HepG2 (cell line): ENCODE measurements around the gene LRRC3C. TPM values are rescaled to one million over a fixed set of nuclear protein-coding genes. Genes with fewer than 3 reads are reported as not detected.

Experiments
- BRCA1 ChIP-seq: sonication (generic); formaldehyde crosslinking; IDR thresholded peaks from 2 replicates; pipeline ENCODE4 v1.4.0; 2020; ENCODE audit warnings: missing genetic modification reagents
- ETV6 ChIP-seq: sonication (generic); formaldehyde crosslinking; conservative IDR thresholded peaks from 2 replicates; pipeline ENCODE4 v1.4.0; 2020; ENCODE audit warnings: missing genetic modification reagents
- FOXM1 ChIP-seq: sonication (generic); formaldehyde crosslinking; IDR thresholded peaks from 2 replicates; pipeline ENCODE4 v1.5.0; 2020; ENCODE audit warnings: missing genetic modification reagents
- NBN ChIP-seq: fragments of 450-650 bp; conservative IDR thresholded peaks from 2 replicates; pipeline ENCODE4 v1.6.1; 2017
- NFIB ChIP-seq: sonication (generic); formaldehyde crosslinking; IDR thresholded peaks from 2 replicates; pipeline ENCODE4 v1.9.0; 2021; ENCODE audit warnings: missing genetic modification reagents, mild to moderate bottlenecking, borderline replicate concordance
- PBX3 ChIP-seq: sonication (generic); formaldehyde crosslinking; IDR thresholded peaks from 2 replicates; pipeline ENCODE4 v1.8.1; 2023; ENCODE audit warnings: missing genetic modification reagents, inconsistent platforms, borderline replicate concordance
- POLR2A ChIP-seq, 2 experiments: IDR thresholded peaks; 2 replicates each; pipeline ENCODE4 v1.6.1; 2011; ENCODE audit warnings: low read depth in 2 of 2, low read length in 2 of 2, mild to moderate bottlenecking in 1 of 2, moderate library complexity in 1 of 2; ENCODE audit not compliant: insufficient read depth in 1 of 2
- SMAD9 ChIP-seq: sonication (generic); formaldehyde crosslinking; IDR thresholded peaks from 2 replicates; pipeline ENCODE4 v1.5.1; 2020; ENCODE audit warnings: mild to moderate bottlenecking, missing genetic modification reagents
- SMARCC2 ChIP-seq: fragments of 450-650 bp; IDR thresholded peaks from 2 replicates; pipeline ENCODE4 v1.6.1; 2017; ENCODE audit warnings: antibody characterized with exemption, mild to moderate bottlenecking
- SP5 ChIP-seq: IDR thresholded peaks from 2 replicates; pipeline ENCODE4 v1.6.1; 2016; ENCODE audit warnings: low read depth, borderline replicate concordance
- THAP7 ChIP-seq: sonication (generic); formaldehyde crosslinking; IDR thresholded peaks from 2 replicates; pipeline ENCODE4 v1.8.1; 2023; ENCODE audit warnings: mild to moderate bottlenecking, missing genetic modification reagents
- ZBTB38 ChIP-seq: sonication (generic); formaldehyde crosslinking; IDR thresholded peaks from 2 replicates; pipeline ENCODE4 v1.5.1; 2020; ENCODE audit warnings: mild to moderate bottlenecking, missing genetic modification reagents
- ZBTB43 ChIP-seq: sonication (generic); formaldehyde crosslinking; conservative IDR thresholded peaks from 2 replicates; pipeline ENCODE4 v1.4.0; 2020; ENCODE audit warnings: missing genetic modification reagents
- ZFP90 ChIP-seq: sonication (generic); formaldehyde crosslinking; IDR thresholded peaks from 2 replicates; pipeline ENCODE4 v1.8.0; 2022; ENCODE audit warnings: missing genetic modification reagents, mild to moderate bottlenecking, inconsistent platforms, borderline replicate concordance
- ZHX2 ChIP-seq, 2 experiments: sonication (generic) in 1 of 2; formaldehyde crosslinking in 1 of 2; IDR thresholded peaks; 2 replicates each; pipeline versions ENCODE4 v1.6.1 to v1.9.0; 2014 to 2022; ENCODE audit warnings: antibody characterized with exemption in 1 of 2, borderline replicate concordance in 1 of 2, inconsistent platforms in 1 of 2, low read depth in 1 of 2, missing genetic modification reagents in 1 of 2
- ZNF12 ChIP-seq: sonication (generic); formaldehyde crosslinking; IDR thresholded peaks from 2 replicates; pipeline ENCODE4 v1.5.0; 2020; ENCODE audit warnings: missing genetic modification reagents
- ZNF124 ChIP-seq: sonication (generic); formaldehyde crosslinking; IDR thresholded peaks from 2 replicates; pipeline ENCODE4 v1.4.0; 2020; ENCODE audit warnings: missing genetic modification reagents
- ZNF543 ChIP-seq: sonication (generic); formaldehyde crosslinking; IDR thresholded peaks from 2 replicates; pipeline ENCODE4 v1.4.0; 2020; ENCODE audit warnings: mild to moderate bottlenecking, missing genetic modification reagents
- ZNF782 ChIP-seq: sonication (generic); formaldehyde crosslinking; IDR thresholded peaks from 2 replicates; pipeline ENCODE4 v1.4.0; 2020; ENCODE audit warnings: missing genetic modification reagents, mild to moderate bottlenecking, borderline replicate concordance
- polyA plus RNA-seq, 8 experiments: library from polyadenylated mRNA; depleted of rRNA in 3 of 8; stranded (reverse) in 7 of 8; unstranded in 1 of 8; fragments of >200 nt; fragmentation: Illumina TruSeq in 4 of 8; extraction: Trizol in 4 of 8; gene quantifications; 2 replicates each; pipeline versions ENCODE4 v1.2.1 to v1.2.3, GENCODE V29; 2011 to 2016; ENCODE audit warnings: low read depth in 4 of 8, missing spikeins in 1 of 8, mixed read lengths in 1 of 8; ENCODE audit not compliant: insufficient read depth in 1 of 8
- total RNA-seq, 5 experiments: library from RNA; depleted of rRNA; stranded (reverse); fragments of >200 nt; fragmentation: Illumina TruSeq; extraction: Trizol; gene quantifications; 2 replicates each; pipeline ENCODE4 v1.2.3, GENCODE V29; 2016; ENCODE audit warnings: low read depth in 1 of 5

Gene LRRC3C
- total and polyA plus RNA-seq, 2 of the 13 experiments (the other 11 are each of a cell fraction or from before 2014, with no cell fraction given), result 0.17 TPM; not detected in 1

- TF ChIP-seq ZHX2 (IDR thresholded peaks at IDR 0.05; ENCODE audit: low read depth), result peak; percentile 69
- TF ChIP-seq ZHX2 (CRISPR knock-in tag; IDR thresholded peaks at IDR 0.05; ENCODE audit: borderline replicate concordance), result peak; percentile 80; the same call in 1 of the 2 replicates
- peak; percentile 79 for TF ChIP-seq ZBTB43 (CRISPR knock-in tag)
- TF ChIP-seq SP5 (CRISPR knock-in tag), result peak; percentile 64; the same call in 1 of the 2 replicates
- peak; percentile 82; the same call in 1 of the 2 replicates for TF ChIP-seq ZNF124 (CRISPR knock-in tag)
- TF ChIP-seq PBX3 (CRISPR knock-in tag), result no peak
- TF ChIP-seq ZBTB38 (CRISPR knock-in tag), result peak; percentile 89
- no peak for TF ChIP-seq FOXM1
- 0 out of 2 replicates have a peak, but pooled peaks have one; percentile 77 for TF ChIP-seq SMAD9 (CRISPR knock-in tag)
- peak; percentile 87 for TF ChIP-seq ZNF12 (CRISPR knock-in tag)
- TF ChIP-seq POLR2A (IDR thresholded peaks at IDR 0.05; ENCODE audit: insufficient read depth in 1 of 2, low read depth in 2 of 2, low read length in 2 of 2), result peak; percentile 86 to 92
- no peak for TF ChIP-seq NFIB
- peak; percentile 90 for TF ChIP-seq THAP7 (CRISPR knock-in tag)
- TF ChIP-seq ZFP90 (CRISPR knock-in tag), result peak; percentile 89
- TF ChIP-seq ZNF543 (CRISPR knock-in tag), result peak; percentile 96
- TF ChIP-seq NBN, result no peak
- peak; percentile 92; the same call in 1 of the 2 replicates for TF ChIP-seq BRCA1 (CRISPR knock-in tag)
- TF ChIP-seq SMARCC2, result no peak
- peak; percentile 98 for TF ChIP-seq ETV6 (CRISPR knock-in tag)
- TF ChIP-seq ZNF782 (CRISPR knock-in tag), result peak; percentile 91
Observed at GRCh38 chr17:39980351-39981206, 53.0 kb downstream of the LRRC3C start, which contains the start of gene PSMD3 (continued).
